Measurements from ENCODE around the gene ADGRG4.

ADGRG4 gene

DNA sequence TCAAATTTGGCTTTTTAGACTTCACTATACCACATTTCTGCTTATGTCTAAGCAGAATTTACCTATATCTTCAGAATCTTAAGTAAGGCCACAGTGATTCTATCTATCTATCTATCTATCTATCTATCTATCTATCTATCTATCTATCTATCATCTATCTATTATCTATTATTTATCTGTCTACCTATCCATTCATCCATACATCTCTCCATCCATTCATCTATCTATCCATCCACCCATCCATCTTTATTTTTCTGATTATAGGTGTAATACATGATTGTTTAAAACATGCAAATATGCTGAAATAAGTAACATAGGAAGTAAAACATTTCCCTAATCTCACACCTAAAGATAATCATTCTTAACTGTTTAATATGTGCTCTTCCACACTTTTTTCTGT is 18.8 kb downstream of the ADGRG4 start:
- no peak for DNase-seq
- no peak overlapping the region for H3K4me3 ChIP-seq (ENCODE audit: low read depth, low read length)
- H3K27ac ChIP-seq, result no peak overlapping the region
- TF ChIP-seq, protein P1, sequence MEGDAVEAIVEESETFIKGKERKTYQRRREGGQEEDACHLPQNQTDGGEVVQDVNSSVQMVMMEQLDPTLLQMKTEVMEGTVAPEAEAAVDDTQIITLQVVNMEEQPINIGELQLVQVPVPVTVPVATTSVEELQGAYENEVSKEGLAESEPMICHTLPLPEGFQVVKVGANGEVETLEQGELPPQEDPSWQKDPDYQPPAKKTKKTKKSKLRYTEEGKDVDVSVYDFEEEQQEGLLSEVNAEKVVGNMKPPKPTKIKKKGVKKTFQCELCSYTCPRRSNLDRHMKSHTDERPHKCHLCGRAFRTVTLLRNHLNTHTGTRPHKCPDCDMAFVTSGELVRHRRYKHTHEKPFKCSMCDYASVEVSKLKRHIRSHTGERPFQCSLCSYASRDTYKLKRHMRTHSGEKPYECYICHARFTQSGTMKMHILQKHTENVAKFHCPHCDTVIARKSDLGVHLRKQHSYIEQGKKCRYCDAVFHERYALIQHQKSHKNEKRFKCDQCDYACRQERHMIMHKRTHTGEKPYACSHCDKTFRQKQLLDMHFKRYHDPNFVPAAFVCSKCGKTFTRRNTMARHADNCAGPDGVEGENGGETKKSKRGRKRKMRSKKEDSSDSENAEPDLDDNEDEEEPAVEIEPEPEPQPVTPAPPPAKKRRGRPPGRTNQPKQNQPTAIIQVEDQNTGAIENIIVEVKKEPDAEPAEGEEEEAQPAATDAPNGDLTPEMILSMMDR (IDR thresholded peaks at IDR 0.05; ENCODE audit: low read depth, low read length), result no peak
- H3K9me3 ChIP-seq (ENCODE audit: severe bottlenecking), result no peaks in the 10 kb centered on the region
- peaks cover 43% of the 10 kb centered on the region for H3K27me3 ChIP-seq (ENCODE audit: insufficient read depth, low read depth, severe bottlenecking)
- no peaks in the 10 kb centered on the region for H3K36me3 ChIP-seq

DNA sequence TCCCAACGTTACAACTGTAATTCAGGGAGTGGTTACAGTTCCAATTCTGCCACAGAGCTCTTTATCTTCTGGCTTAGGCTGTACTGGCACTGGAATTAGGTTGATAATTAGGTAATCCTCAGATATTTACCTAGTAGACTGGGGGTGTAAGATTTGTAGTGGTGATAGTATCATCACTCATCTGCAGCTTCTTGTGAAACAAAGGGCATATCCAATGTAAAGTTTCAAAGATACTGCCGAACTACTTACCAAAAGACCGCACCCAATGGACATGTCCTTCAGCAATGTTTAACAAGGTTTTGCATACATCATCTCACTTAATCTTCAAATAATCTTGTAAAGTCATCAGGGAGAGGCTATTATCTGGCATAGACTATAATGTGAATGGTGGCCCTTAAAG is 20.8 kb downstream of the ADGRG4 start:
- H3K36me3 ChIP-seq, result no peaks in the 10 kb centered on the region
- H3K27me3 ChIP-seq (ENCODE audit: insufficient read depth, low read depth, severe bottlenecking), result peaks cover 43% of the 10 kb centered on the region
- H3K4me3 ChIP-seq (ENCODE audit: low read depth, low read length), result no peak overlapping the region
- DNase-seq, result no peak
- TF ChIP-seq, protein P1 (IDR thresholded peaks at IDR 0.05; ENCODE audit: low read depth, low read length), result no peak
- no peak overlapping the region for H3K27ac ChIP-seq
- H3K9me3 ChIP-seq (ENCODE audit: severe bottlenecking), result no peaks in the 10 kb centered on the region

DNA sequence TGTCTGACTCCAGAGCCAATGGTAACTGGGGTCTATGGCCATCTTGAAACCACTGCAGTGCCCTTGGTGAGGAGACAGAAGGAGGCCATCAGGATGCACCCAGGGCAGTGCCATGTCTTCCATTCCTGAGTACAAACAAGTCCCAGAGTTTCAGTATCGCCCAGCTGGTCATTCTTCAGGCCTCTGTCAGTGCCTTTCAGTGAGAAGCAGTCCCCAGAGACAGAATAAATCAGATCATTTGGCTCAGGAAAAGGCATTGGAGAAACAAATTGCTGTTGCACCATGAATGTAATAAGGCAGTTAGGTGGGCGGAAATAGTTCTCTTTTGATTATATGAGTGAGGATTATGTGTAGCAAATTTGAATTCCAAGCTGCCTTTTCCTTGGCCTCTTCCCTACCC is 21.3 kb downstream of the ADGRG4 start:
- TF ChIP-seq, protein P1 (IDR thresholded peaks at IDR 0.05; ENCODE audit: low read depth, low read length), result no peak
- H3K4me3 ChIP-seq (ENCODE audit: low read depth, low read length), result no peak overlapping the region
- no peaks in the 10 kb centered on the region for H3K36me3 ChIP-seq
- no peaks in the 10 kb centered on the region for H3K9me3 ChIP-seq (ENCODE audit: severe bottlenecking)
- peaks cover 42% of the 10 kb centered on the region for H3K27me3 ChIP-seq (ENCODE audit: insufficient read depth, low read depth, severe bottlenecking)
- H3K27ac ChIP-seq, result no peak overlapping the region
- DNase-seq, result no peak

DNA sequence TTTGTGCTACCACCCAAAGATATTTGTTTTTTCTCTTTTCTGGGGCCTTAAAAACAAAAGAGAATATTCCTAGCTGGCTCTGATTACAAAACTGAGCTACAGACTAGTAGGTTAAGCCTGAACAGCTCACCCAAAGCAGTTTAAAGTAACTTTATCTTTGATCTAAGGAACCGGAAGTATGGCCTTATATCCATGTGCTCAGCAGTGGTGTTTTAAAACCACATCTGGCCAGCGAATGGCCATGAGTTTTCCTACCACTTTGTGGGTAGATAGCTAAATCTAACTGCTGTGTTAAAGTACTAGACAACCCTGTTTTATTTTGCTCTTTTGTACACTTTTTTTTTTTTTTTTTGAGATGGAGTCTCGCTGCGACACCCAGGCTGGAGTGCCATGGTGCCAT is 24.6 kb downstream of the ADGRG4 start:
- DNase-seq, result no peak
- Histone ChIP-seq H3K36me3 (no peaks in the 10 kb centered on the region), H3K9me3 (ENCODE audit: severe bottlenecking) (no peaks in the 10 kb centered on the region), H3K27me3 (ENCODE audit: insufficient read depth, low read depth, severe bottlenecking) (peaks cover 29% of the 10 kb centered on the region), H3K27ac (no peak overlapping the region), H3K4me3 (ENCODE audit: low read depth, low read length) (no peak overlapping the region)
- TF ChIP-seq, protein P1 (IDR thresholded peaks at IDR 0.05; ENCODE audit: low read depth, low read length), result no peak

DNA sequence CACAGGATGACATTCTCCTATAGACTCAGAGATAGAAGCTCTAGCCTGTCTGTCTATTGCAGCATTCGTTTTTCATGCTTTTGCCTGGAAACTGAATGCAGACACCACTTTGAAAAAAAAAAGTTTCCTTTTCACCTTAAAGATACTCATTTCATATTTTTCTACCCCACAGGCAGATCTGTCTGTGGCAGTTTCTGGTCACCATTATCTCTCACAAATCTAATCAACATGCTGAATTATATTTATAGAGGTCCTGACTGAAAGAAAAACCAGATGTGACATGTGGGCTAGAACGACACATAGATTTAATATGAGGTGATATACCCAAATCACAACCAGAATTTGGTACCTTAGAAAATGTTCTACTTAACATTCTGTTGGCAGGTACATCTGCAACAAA is 28.2 kb downstream of the ADGRG4 start:
- Histone ChIP-seq H3K27me3 (ENCODE audit: insufficient read depth, low read depth, severe bottlenecking) (peaks cover 19% of the 10 kb centered on the region), H3K4me3 (ENCODE audit: low read depth, low read length) (no peak overlapping the region), H3K36me3 (no peaks in the 10 kb centered on the region), H3K27ac (no peak overlapping the region), H3K9me3 (ENCODE audit: severe bottlenecking) (no peaks in the 10 kb centered on the region)
- TF ChIP-seq, protein P1 (IDR thresholded peaks at IDR 0.05; ENCODE audit: low read depth, low read length), result no peak
- no peak for DNase-seq

DNA sequence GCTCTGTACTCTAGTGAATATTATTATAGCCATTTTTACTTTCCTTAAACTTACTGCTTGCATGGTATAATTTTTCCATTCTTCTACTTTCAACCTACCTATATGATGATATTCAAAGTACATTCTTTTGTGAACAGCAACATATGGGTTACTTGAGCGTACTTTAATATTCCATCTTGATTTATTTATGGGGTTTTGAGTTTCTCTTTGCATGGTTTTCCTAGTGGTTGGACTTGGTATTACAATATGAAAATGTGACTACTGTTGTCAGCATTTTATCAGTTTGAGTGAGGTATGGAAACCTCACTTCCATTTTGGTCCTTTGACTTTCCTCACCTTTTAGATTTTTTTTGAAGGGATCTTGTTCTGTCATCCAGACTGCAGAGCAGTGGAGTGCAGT is 35.9 kb downstream of the ADGRG4 start:
- Histone ChIP-seq H3K36me3 (no peaks in the 10 kb centered on the region), H3K9me3 (ENCODE audit: severe bottlenecking) (no peaks in the 10 kb centered on the region), H3K27me3 (ENCODE audit: insufficient read depth, low read depth, severe bottlenecking) (peaks cover 26% of the 10 kb centered on the region), H3K27ac (no peak overlapping the region), H3K4me3 (ENCODE audit: low read depth, low read length) (no peak overlapping the region)
- TF ChIP-seq, protein P1 (IDR thresholded peaks at IDR 0.05; ENCODE audit: low read depth, low read length), result 0 out of 2 replicates have a peak, but pooled peaks have one; percentile 12
- DNase-seq, result no peak

All from WERI-Rb-1 (cell line).